ENCODE data around the gene SPHK1.

Gene SPHK1

GRCh38 chr17:76404976-76405563, 20.7 kb downstream of the SPHK1 start:
- no peak for TF ChIP-seq CTCF (conservative IDR thresholded peaks at IDR 0.05; ENCODE audit: low read depth, low read length)
- DNase-seq (ENCODE audit: low read depth) = no peak

GRCh38 chr17:76405607-76405966, 21.2 kb downstream of the SPHK1 start:
- H3K4me3 ChIP-seq (ENCODE audit: low read length) = no peak overlapping the region
- DNase-seq (ENCODE audit: low read depth) = no peak
- TF ChIP-seq CTCF (conservative IDR thresholded peaks at IDR 0.05; ENCODE audit: low read depth, low read length) = no peak

More at GRCh38 chr17:76404976-76405563, 20.7 kb downstream of the SPHK1 start:
- H3K4me3 ChIP-seq (ENCODE audit: low read length) = no peak overlapping the region

- no peak overlapping the region for H3K4me3 ChIP-seq (ENCODE audit: low read length)
- no peak for DNase-seq (ENCODE audit: low read depth)
- TF ChIP-seq CTCF (conservative IDR thresholded peaks at IDR 0.05; ENCODE audit: low read depth, low read length) = no peak
These were observed 21.7 kb downstream of the SPHK1 start for GRCh38 chr17:76405967-76406647.

- no peak for TF ChIP-seq CTCF (conservative IDR thresholded peaks at IDR 0.05; ENCODE audit: low read depth, low read length)
- H3K4me3 ChIP-seq (ENCODE audit: low read length) = no peak overlapping the region
- DNase-seq (ENCODE audit: low read depth) = no peak
These were observed 23.1 kb downstream of the SPHK1 start for GRCh38 chr17:76407509-76407908.

- no peak overlapping the region for H3K4me3 ChIP-seq (ENCODE audit: low read length)
- no peak for DNase-seq (ENCODE audit: low read depth)
- peak; percentile 97 for TF ChIP-seq CTCF (conservative IDR thresholded peaks at IDR 0.05; ENCODE audit: low read depth, low read length)
These were observed 23.8 kb downstream of the SPHK1 start for GRCh38 chr17:76408037-76408849.

- no peak overlapping the region for H3K4me3 ChIP-seq (ENCODE audit: low read length)
- no peak for TF ChIP-seq CTCF (conservative IDR thresholded peaks at IDR 0.05; ENCODE audit: low read depth, low read length)
- no peak for DNase-seq (ENCODE audit: low read depth)
These were observed 26.0 kb downstream of the SPHK1 start for GRCh38 chr17:76410328-76410965.
